Astrocyte of the spinal cord (primary cell): ENCODE measurements around the gene IFIT2.

Source experiments
- DNase-seq: peaks from one replicate; pipeline ENCODE4 v3.0.0; 2011; ENCODE audit warnings: low read depth, low spot score
- H3K4me3 ChIP-seq: 2 replicates; pipeline ENCODE4 v1.5.1; 2011; ENCODE audit warnings: low read depth, mild to moderate bottlenecking, low read length, moderate library complexity
- in situ Hi-C: cut with HindIII; loops from 2 replicates; pipeline ENCODE4 v1.10.0; 2017; ENCODE audit warnings: low sequenced_read_pairs
- TF ChIP-seq, protein P1 (sequence below): IDR thresholded peaks from 2 replicates; pipeline ENCODE4 v1.5.1; 2012; ENCODE audit warnings: low read depth, mild to moderate bottlenecking, low read length, inconsistent platforms

Gene IFIT2

DNA sequence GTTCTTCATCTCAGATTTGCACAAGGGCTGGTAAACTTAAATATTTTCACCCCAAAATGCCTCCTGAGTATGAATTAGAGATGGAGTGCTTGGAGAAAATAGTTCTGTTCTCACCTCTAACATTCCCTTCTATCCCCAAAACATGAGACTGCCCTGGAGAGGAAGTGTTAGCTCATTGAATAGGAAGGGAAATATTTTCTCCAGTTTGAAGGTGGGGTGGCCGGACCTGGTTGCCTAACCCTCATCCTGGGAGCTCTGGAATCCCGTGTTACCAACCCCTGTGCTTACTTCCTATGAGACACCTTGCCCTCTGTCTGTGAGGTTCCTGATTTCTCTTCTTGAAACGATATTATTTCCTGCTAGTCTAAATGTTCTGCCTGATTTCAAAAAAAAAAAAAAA, 779 bp downstream of the IFIT2 start:
- TF ChIP-seq, protein P1, sequence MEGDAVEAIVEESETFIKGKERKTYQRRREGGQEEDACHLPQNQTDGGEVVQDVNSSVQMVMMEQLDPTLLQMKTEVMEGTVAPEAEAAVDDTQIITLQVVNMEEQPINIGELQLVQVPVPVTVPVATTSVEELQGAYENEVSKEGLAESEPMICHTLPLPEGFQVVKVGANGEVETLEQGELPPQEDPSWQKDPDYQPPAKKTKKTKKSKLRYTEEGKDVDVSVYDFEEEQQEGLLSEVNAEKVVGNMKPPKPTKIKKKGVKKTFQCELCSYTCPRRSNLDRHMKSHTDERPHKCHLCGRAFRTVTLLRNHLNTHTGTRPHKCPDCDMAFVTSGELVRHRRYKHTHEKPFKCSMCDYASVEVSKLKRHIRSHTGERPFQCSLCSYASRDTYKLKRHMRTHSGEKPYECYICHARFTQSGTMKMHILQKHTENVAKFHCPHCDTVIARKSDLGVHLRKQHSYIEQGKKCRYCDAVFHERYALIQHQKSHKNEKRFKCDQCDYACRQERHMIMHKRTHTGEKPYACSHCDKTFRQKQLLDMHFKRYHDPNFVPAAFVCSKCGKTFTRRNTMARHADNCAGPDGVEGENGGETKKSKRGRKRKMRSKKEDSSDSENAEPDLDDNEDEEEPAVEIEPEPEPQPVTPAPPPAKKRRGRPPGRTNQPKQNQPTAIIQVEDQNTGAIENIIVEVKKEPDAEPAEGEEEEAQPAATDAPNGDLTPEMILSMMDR = no peak
- in situ Hi-C loops = no loop called here

DNA sequence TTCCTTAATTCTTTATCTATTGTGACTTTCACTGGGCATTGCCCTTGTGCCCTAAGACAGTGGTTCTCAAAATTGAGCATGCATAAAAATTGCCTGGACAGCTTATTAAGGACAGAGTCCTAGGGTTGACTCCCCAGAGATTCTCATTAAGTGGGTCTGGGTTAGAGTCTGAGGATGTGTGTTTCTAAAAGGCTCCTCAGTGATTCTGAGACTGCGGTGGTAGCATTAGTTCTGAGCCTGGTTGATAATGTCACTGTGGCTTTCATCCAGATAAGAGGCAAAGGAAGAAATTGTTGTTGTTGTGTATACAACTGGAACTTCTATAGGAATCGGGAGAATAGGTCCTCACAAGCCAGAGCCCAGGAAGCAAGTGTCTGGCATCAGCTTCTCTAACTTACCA, 1.3 kb downstream of the IFIT2 start:
- in situ Hi-C loops = no loop called here
- TF ChIP-seq, protein P1 = no peak
- peak overlapping the region; percentile 1 for H3K4me3 ChIP-seq
- DNase-seq = no peak

More for the DNA sequence above, 779 bp downstream of the IFIT2 start:
- peak overlapping the region; percentile 50 for H3K4me3 ChIP-seq
- DNase-seq = no peak

DNA sequence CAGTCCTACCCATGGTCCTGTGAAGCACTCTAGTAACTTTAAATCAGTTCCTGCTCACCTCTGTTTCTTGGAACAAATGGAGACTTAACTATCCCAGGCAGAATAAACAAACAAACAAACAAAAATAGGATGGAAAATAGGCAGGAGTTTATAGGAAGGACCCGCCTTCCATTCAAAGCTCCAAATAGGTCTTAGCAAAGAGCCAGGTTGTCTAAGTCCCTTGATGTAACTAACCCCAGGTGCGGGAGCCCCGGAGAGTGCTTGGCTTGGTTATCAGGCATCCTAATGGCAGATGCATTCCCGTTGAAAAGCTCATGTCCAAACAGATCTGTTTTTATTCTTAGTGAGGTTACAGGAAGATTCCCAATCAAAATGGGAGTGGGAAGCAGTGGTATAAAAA, 2.2 kb downstream of the IFIT2 start:
- in situ Hi-C loops = no loop called here

GRCh38 chr10:89304446-89304845, 2.6 kb downstream of the IFIT2 start:
- DNase-seq = no peak
- TF ChIP-seq, protein P1 = no peak
- H3K4me3 ChIP-seq = no peak overlapping the region
- in situ Hi-C loops = no loop called here

More for the DNA sequence above, 2.2 kb downstream of the IFIT2 start:
- H3K4me3 ChIP-seq = no peak overlapping the region
- TF ChIP-seq, protein P1 = no peak
- DNase-seq = no peak

- TF ChIP-seq, protein P1 = no peak
- in situ Hi-C loops = no loop called here
- no peak overlapping the region for H3K4me3 ChIP-seq
- DNase-seq = no peak
Measured at GRCh38 chr10:89304925-89305324, 3.1 kb downstream of the IFIT2 start.

GRCh38 chr10:89305766-89306433, 4.1 kb downstream of the IFIT2 start:
- no peak overlapping the region for H3K4me3 ChIP-seq
- TF ChIP-seq, protein P1 = no peak
- no peak for DNase-seq
- in situ Hi-C loops = no loop called here
